RCC 7860 (cell line): ENCODE measurements around the gene LIG1.
A peak's percentile ranks its signal among the peaks of the same experiment; 100 is the strongest.
"Not testable (repeated sequence)": the region's sequence is repeated elsewhere in the genome, so short reads cannot be mapped to it uniquely, and the experiment has no call there.

Experiments
- DNase-seq: peaks from one replicate; pipeline ENCODE4 v3.0.0-alpha.2; 2015; ENCODE audit warnings: low spot score
- FAIRE-seq: peaks from 2 replicates; lab custom pipeline; 2012; peaks lifted over from hg19 to GRCh38; lab: Jason Lieb, UNC

The LIG1 gene

DNA sequence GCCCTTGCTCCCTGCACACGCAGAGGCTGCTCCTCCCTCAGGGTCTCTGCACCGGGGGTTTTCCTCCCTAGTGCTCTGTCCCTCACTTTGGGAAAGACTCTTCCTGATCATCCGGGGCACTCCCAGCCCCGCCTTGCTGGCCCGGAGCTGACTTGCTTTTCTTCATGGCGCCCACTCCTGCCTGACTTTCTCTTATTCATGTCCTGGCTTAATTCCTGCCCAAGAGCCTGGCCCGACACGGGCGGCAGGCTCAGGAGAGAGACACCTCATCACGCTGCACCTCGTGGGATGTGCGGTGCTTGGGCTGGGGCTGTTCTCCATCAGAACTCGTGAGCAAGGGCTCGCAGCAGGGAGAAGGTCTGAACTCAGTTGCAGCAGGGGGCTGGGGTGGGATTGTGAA is 47.7 kb downstream of the LIG1 start:
- no peak for FAIRE-seq

DNA sequence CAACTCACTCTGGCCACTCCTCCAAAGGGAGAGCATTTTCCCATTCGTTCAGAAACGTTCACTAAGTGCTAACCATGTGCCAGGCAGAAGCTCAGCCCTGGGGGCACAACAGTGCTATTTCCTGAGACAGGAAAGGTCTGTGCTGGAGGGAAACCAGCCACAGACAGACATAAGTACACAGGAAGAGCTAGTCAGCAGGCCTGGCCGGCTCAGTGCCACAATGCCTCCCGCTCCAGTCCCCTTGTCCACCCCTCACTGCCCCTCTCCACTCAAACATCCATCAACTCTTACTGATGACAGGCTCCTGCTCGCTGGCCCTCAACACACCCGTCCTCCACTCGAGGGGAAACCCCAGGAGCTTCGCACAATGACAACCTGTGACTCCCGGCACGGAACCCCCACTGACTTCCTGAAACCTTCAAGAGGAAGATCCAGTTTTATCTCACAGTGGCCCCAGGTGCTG is 48.2 kb downstream of the LIG1 start:
- no peak for DNase-seq
- FAIRE-seq, result no peak

More for the DNA sequence above, 47.7 kb downstream of the LIG1 start:
- DNase-seq, result no peak

DNA sequence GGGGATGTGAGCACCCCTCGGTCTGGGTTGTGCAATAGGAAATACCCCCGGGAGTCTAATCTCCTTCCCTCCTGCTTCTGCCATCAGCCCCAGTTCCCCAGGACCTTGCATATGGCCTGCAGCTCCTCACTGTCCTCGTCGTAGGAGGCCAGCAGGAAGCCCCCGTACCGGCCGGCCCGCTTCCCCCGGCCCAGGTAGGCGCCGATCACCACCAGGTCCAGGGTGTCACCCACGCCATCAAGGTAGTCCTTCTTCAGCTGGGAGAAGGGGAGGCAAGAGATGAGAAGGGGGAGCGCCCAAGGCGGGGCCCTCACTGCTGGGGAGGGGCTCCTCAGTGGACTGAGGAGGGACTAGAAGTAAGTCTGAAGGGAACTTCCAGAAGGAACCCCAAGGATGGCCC is 49.1 kb downstream of the LIG1 start:
- DNase-seq, result no peak
- no peak for FAIRE-seq

DNA sequence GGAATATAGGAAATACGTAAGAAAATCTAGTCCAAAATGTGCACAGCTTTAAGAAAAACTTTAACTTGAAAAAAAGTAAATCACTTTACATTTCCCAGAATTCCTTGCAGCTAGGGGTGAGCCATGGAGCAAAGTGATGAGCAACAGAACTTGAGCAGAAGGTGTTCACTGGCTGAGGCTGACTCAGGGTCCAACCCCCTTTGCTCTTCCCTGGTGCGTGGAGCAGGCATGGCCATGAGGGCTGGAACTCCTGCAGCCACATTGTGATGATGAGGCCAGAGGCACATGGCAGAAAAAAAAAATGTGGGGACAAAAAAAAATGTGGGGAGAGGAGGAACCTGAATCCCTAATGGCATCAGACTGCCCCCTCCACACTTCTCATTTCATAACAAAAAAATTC is 49.6 kb downstream of the LIG1 start:
- no peak for FAIRE-seq

DNA sequence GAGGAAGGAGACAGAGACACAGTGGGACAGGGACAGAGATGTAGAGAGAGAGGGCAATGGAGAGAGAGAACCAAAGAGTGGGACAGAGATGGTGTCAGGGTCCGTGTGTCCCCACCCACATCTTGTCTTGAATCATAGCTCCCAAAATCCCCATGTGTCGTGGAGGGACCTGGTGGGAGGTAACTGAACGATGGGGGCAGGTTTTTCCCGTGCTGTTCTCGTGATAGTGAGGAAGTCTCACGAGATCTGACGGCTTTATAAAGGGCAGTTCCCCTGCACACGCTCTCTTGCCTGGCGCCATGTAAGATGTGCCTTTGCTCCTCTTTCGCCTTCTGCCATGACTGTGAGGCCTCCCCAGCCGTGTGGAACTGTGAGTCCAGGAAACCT is 52.0 kb downstream of the LIG1 start:
- FAIRE-seq, result no peak

More for the DNA sequence above, 49.6 kb downstream of the LIG1 start:
- no peak for DNase-seq

DNA sequence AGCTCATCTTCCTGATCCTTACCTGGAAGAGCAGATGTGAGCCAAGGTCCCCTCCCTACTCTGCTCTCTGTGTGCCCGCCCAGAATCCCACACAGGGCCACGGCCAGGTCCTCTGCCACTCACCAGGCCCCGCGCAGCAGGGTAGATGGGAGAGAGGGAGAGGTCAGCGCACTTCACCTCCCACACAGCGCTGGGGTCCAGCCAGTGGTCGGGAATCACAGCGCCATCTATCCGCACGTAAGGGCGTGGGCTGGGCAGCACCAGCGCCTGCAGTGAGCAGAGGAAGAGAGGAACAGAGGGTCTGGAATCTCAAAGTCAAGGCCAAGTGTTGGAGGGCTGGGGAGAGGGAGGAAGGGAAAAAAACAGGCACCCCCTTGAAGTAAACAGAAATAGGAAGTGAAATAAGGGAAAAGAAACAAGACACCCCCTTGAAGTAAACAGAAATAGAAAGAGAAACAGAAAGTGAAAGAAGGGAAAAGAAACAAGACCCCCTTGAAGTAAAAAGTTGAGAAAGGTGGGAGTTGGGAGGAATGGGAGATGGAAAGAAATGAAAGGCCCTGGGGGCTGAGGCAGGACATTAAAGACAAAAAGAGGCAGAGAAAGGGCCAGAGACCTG is 52.5 kb downstream of the LIG1 start:
- DNase-seq (no peak), FAIRE-seq (no peak)

More for the DNA sequence above, 52.0 kb downstream of the LIG1 start:
- no peak for DNase-seq

DNA sequence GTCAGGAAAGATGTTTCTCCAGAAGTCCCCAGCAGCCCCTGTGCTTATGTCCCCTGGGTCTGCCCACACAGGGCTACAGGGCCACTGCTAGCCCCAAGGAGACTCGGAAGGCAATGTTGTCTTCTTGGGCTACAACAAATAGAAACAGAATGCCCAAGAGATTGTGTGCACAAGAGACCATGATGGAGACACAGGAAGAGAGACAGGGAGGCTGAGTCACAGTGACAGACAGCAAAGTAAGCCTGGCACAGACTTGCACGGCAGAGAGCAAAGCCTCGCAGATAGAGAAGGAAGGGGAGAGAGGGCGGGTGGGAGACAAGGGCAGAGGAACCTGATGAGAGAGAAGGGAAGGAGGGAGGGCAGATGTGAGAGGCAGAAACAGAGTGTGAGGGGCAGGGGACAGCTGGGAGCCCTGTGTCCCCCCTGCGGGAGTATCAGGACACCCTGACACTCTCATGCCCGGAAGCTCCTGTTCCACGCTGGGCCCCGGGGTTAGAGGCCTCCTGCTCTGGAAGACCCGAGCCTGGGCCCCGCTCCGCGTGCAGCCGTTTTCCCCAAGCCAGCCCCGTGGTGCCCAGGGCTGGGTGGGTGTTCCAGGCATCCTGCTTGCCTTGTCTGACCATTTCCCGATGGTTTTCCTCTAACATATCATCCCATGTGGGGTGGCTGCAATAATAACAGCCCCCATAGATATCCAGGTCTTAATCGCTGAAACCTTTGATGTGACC is 56.8 kb downstream of the LIG1 start:
- DNase-seq, result no peak
- no peak for FAIRE-seq

DNA sequence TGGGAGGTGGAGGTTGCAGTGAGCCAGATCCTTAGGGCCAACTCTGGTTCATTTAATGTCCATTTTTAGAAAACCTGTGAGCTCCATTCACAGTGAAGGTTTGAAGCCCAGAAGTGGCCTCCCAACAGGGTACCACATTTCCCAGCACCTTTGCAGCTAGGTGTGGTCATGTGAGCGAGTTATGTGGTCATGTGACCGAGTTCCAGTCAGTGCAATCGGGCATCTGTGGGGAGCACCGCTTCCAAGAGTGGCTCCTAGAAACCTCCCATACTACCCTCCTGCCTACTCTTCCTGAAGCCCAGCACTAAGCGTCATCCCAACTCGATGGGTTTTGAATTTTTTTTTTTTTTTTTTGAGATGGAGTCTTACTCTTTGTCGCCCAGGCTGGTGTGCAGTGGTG is 58.9 kb downstream of the LIG1 start:
- DNase-seq (no peak), FAIRE-seq (no peak)

DNA sequence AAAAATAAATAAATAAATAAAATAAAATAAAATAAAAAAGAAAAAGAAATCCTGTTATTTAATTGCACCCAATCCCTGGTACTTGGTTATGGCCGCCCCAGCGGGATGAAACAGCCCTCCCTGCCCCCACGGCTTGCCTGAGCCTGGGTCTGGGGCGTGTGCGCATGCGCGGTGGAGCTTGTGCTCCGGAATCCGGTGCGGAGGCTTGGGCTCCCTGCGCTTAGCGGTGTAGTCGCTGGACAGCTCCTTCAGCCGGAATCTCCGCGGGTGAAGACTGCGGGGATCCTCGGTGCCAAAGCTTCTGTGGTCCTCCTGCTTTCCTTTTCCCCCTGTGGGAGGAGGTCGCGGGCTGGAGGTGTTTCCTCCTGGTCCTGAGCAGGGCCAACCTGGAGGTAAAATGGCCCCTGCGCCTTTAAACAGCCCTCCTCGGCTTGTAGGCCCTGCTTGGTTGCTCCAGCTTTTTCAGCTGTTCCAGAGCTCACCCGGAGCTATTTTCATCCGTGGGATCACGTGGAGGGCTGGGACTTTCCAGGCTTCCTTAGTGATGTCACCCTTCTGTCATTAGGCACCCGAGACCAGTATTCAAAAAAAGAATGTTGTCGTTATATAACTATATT is 59.7 kb downstream of the LIG1 start, which contains the start of gene PLA2G4C:
TSS of gene PLA2G4C (minus strand) at position 468 of the 617 bp plus-strand sequence. CDS start 4,288 bp downstream, outside the sequence.
- FAIRE-seq, result peak; percentile 4
- DNase-seq, result peak; percentile 78

DNA sequence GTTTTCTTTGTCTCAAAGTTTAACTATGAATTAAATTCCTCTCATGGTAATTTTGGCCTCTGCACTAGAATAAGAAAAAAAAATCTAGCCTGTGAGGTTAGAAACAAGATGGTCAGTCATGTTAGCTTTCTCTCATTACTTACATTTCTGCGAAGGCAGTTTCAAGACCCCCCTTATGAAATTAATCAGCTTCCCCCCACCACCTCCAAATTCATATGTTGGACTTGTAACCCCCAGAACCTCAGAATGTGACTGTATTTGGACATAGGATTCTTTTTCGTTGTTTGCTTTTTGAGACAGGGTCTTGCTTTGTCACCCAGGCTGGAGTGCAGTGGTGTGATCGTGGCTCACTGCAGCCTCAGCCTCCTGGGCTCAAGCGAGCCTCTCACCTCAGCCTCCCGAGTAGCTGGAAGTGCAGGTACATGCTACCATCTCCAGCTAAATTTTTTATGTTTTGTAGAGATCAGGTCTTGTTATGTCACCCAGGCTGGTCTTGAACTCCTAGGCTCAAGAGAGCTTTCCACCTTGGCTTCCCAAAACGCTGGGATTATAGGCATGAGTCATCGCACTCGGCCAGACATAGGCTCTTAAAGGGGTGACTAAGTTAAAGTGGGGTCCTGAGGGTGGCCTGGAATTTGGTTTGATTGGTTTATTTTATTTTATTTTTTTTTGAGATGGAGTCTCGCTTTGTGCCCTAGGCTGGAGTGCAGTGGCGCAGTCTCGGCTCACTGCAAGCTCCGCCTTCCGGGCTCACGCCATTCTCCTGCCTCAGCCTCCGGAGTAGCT is 61.0 kb downstream of the LIG1 start:
- DNase-seq (no peak), FAIRE-seq (no peak)

DNA sequence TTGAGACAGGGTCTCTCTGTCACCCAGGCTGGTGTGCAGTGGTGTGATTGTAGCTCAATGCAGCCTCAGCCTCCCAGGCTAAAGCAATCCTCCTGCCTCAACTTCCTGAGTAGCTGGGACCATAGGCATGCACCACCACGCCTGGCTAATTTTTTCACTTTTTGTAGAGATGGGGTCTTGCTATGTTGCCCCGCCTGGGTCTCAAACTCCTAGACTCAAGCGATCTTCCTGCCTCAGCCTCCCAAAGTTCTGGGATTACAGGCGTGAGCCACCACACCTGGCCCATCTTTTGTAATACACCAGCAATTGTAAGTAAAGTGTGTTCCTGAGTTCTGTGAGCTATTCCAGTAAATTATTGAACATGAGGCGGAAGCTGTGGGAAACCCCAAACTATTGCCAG is 66.2 kb downstream of the LIG1 start:
- FAIRE-seq, result no peak
- no peak for DNase-seq

DNA sequence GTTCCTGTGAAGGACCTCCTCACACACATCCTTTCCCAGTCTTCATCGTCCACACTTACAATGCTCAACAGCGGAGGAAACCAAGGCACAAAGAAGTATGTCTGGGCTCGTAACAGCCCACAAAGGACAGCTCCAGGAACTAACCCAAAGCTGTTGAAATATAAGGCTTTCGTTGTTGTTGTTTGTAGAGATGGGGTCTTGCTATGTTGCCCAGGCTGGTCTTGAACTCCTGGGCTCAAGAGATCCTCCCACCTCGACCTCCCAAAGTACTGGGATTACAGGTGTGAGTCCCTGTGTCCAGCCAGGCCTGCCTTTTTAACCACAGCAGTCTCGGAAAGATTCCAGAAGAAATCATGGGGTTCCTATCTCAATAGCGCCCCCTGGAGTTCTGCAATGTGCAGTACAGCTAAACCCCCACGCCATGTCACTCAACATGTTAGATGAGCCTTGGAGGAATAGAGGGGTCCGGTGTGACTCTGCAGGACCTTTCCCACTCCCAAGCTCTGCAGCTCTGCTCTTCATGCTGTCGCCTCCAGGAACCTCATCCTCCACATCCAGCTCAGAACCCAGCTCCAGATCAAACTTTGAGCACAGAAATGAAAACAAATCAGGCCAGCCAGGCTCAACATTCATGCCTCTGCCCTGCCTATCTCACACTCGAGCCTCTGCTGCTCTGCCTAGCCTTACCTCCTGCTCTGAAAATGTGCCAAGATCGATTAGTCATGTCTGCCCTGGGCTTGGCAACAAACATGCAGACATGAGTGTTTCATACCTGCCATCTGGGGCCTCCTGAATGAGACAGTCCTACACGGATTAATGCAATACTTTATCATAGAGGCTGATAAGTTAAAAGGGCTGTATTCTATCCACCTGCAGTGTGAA is 67.0 kb downstream of the LIG1 start:
- DNase-seq, result no peak
- no peak for FAIRE-seq

DNA sequence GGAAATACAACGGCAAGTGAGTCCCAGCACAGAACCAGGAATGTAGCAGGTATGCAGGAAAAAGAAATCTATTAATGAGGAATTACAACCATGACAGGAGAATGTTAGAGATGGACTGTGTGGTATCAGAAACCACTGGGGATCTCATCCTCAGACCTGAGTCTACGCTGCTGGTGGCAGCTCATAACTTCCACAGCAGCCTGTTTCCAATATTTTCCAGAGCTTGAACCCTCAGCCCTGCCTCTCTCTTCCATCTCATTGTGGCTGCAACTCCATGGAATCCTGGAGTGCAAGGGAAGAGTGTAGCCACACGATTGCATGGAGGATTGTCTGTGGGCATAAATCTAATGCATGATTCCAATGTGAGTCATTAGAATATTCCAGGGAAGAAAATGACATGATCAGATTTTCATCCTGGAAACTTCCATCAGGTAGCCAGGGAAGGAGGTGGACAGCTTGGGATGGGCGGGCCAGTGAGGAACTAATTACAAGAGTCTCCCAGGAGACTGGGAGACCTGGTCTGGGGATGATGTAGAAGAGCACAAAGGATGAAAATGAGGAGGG is 74.5 kb downstream of the LIG1 start:
- FAIRE-seq (no peak), DNase-seq (no peak)

DNA sequence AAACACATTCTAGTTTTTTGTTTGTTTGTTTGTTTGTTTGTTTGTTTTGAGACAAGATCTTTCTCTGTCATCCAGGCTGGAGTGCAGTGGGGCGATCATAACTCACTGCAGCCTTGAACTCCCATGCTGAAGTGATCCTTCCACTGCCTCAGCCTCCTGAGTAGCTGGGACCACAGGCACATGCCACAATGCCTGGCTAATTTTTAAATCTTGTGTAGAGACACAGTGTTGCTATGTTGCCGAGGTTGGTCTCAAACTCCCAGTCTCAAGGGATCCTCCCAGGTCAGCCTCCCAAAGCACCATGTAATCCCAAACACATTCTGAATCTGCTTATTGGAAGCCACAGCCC is 75.3 kb downstream of the LIG1 start:
- DNase-seq, result no peak
- no peak for FAIRE-seq

DNA sequence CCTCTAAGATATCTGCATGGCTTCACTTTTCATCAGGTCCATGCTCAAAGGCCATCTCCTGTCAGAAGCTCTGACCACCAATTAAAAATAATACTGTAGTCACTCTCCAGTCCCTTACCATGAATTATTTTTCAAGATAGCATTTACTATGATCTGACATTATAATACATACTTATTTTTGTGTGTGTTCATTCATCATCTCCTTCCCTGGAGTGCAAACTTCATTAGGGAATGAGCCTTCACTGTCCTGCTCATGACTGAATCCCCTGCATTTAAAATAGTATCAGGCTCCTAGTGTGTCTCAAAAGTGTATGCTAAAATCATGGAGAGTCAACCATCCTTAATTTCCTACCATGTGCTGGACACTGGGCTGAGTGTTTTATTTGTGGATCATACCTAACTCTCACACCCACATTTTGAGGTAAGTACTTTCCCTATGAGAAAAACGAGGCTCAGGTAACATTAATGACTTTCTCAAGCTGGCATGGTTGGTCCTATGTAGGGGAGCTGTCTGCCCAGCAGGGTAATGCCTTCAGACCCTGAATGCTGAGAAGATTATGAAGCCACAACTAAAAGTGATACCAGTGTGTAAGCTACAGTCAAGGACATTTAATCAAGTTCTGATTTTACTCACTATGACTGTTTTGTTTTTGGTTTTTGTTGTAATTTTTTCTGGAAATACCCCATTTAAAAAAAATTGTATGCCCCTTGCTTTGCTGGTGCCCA is 75.9 kb downstream of the LIG1 start:
- no peak for DNase-seq
- FAIRE-seq, result no peak

DNA sequence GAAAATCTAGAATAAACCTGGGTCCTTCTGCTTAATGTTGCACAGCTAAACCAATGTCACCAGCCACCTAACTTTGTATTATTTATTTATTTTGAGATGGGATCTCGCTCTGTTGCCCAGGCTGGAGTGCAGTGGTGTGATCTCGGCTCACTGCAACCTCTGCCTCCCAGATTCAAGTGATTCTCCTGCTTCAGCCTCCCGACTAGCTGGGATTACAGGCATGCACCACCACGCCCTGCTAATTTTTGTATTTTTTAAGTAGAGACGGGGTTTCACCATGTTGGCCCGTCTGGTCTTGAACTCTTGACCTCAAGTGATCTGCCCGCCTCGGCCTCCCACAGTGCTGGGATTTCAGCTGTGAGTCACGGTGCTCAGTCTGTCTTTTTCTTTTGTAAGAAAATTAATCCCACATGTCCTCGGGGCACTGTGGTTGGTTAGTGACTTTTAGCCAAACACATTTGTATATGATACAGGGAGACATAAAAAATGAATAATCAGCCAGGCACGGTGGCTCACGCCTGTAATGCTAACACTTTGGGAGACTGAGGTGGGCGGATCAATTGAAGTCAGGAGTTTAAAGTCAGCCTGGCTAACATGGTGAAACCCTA is 78.9 kb downstream of the LIG1 start:
- DNase-seq, result peak; percentile 31
- FAIRE-seq, result not testable (repeated sequence)

DNA sequence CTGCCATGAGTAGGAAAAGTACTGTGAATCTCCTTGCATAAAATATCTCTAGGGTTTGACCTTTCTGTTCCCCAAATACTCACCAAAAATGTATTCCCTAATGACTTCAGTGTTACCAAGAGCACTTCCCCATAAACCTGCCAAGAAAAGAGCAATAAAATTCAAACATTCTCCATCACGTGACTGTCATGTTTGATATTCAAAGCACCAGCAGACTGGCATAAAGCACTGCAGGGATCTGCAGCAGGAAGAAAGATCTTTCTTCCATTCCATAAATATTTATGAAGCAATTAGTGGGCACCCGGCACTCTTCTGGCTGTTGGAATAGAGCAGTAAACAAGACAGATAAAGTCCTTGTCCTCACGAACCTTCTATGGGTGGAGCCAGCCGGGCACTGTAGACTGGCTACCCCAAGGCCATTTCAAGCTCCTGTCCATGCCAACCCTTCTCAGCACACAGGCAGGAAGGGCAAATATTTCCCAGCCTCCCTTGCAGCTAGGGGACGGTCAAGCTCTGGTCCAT is 79.8 kb downstream of the LIG1 start:
- FAIRE-seq, result no peak
- no peak for DNase-seq

DNA sequence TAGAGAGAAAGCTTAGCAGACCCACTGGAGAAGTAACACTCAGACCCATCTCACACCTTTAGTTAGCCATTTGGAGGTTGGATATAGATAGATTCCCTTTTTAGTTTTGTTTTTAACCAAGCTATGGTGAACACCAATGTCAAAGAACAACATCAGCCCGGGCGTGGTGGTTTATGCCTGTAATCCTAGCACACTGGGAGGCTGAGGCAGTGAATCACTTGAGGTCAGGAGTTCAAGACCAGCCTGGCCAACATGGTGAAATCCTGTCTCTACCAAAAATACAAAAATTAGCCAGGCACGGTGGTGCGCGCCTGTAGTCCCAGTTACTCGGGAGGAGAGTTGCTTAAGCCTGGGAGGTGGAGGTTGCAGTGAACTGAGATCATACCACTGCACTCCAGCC is 81.2 kb downstream of the LIG1 start:
- FAIRE-seq, DNase-seq: not testable (repeated sequence)
